Heart left ventricle (tissue), 16 donors: ENCODE data around the gene NOL12. TPM values are rescaled to one million over a fixed set of nuclear protein-coding genes. Genes with fewer than 3 reads are reported as not detected.

Source experiments
- ATAC-seq, 4 donors: fragments of 200-7000 bp; cut with Tn5 transposase; one replicate each; pipeline ENCODE4 v1.9.1; 2020 to 2022; ENCODE audit warnings: moderate library complexity in 4 of 4, mild to moderate bottlenecking in 3 of 4, moderate number of reproducible peaks in 1 of 4
- DNase-seq, 5 donors: peaks; one replicate each; pipeline ENCODE4 v3.0.0-alpha.2; 2020
- H3K27ac ChIP-seq, 12 donors: fragments of 200-600 bp; sonication (generic) in 4 of 12; one replicate each; pipeline versions ENCODE4 v1.5.0 to v1.8.0; 2016 to 2022; ENCODE audit warnings: mild to moderate bottlenecking in 2 of 12
- H3K27me3 ChIP-seq, 9 donors: fragments of 200-600 bp; sonication (generic) in 2 of 9; one replicate each; pipeline versions ENCODE4 v1.5.1 to v1.8.0; 2016 to 2022; ENCODE audit warnings: mild to moderate bottlenecking in 3 of 9
- H3K36me3 ChIP-seq, 9 donors: fragments of 200-600 bp; sonication (generic) in 2 of 9; one replicate each; pipeline versions ENCODE4 v1.5.0 to v1.8.0; 2018 to 2022; ENCODE audit warnings: mild to moderate bottlenecking in 2 of 9
- H3K4me1 ChIP-seq, 12 donors: fragments of 200-600 bp; sonication (generic) in 4 of 12; one replicate each; pipeline versions ENCODE4 v1.5.0 to v1.8.0; 2016 to 2022; ENCODE audit warnings: mild to moderate bottlenecking in 3 of 12
- H3K4me3 ChIP-seq, 12 donors: fragments of 200-600 bp; sonication (generic) in 4 of 12; one replicate each; pipeline versions ENCODE4 v1.5.0 to v1.8.0; 2017 to 2022; ENCODE audit warnings: mild to moderate bottlenecking in 9 of 12, moderate library complexity in 4 of 12
- H3K9me3 ChIP-seq, 12 donors: fragments of 200-600 bp; sonication (generic) in 4 of 12; one replicate each; pipeline versions ENCODE4 v1.5.0 to v1.8.0; 2016 to 2022; ENCODE audit warnings: mild to moderate bottlenecking in 1 of 12
- POLR2A ChIP-seq, 2 donors: fragments of 450-650 bp; IDR thresholded peaks; one replicate each; pipeline ENCODE4 v1.6.1; 2017; ENCODE audit warnings: antibody characterized with exemption in 2 of 2, mild to moderate bottlenecking in 2 of 2, moderate library complexity in 2 of 2
- WGBS, 4 donors: extraction: QIAGEN DNeasy Blood & Tissue Kit in 2 of 4; methylation state at CpG; one replicate each; pipeline versions ENCODE4 v1.1.5 to v1.1.7; 2013 to 2018; 5-methylcytosine and 5-hydroxymethylcytosine counted together
- intact Hi-C, 10 donors: fragments of 100-400 bp; cut with DNase I; formaldehyde crosslinking; loops; one replicate each; pipeline versions ENCODE4 v1.11.1 to v1.14.2; 2022
- polyA plus RNA-seq, 2 donors: library from polyadenylated mRNA; stranded (reverse); fragments of 200-250 nt; gene quantifications; one replicate each; pipeline ENCODE4 v1.2.3, GENCODE V29; 2013
- total RNA-seq, 9 donors: library from RNA; depleted of rRNA in 2 of 9; stranded (reverse); fragments of >200 nt in 2 of 9; fragmentation: NEBNext Ultra II Directional in 3 of 9; extraction: Animal tissue kit (Norgen Biotek cat#: 25700) in 3 of 9; gene quantifications; one replicate each; pipeline versions ENCODE4 v1.1.0 to v1.2.4, GENCODE V29; 2016 to 2023
- TF ChIP-seq, protein P1 (sequence below), 12 donors: fragments of 200-600 bp; sonication (generic) in 4 of 12; IDR thresholded peaks; one replicate each; pipeline versions ENCODE4 v1.5.0 to v1.8.0; 2018 to 2022; ENCODE audit warnings: antibody characterized with exemption in 12 of 12, mild to moderate bottlenecking in 5 of 12
- donor health status: ischemic (EF 13 %, LVEDD 7.1; RV severe dilation, severe dysfunction).
- donor health status: healthy with polysubstance abuse.
- donor health status: DM: no; HTN: yes; CAD: no.
- donor health status: DM: no; HTN: no; CAD: no.
- donor health status: ischemic (EF 25% LVEDD 6.9; RV normal size, moderate dysfunction).
- donor health status: ischemic (EF 25% LVEDD 5.7; RV mildly dilated, moderate dysfunction).
- donor health status: healthy.
- donor health status: DM: yes; HTN: yes; CAD: no.
- donor health status: ischemic (EF 35%, LVEDD 5.7; RV mildly dilated, moderate dysfunction).
- donor health status: nonischemic (EF 11% LVEDD 7.7; RV severe dilation, severe dysfunction).
- donor health status: DM: yes; HTN: yes; CAD: no.
- donor health status: PGD.
- donor health status: ischemic (EF 29% LVEDD 5.4; RV normal size, mild dysfunction).
- donor health status: nonischemic (EF 23%, LVEDD 6.1; RV moderate dilation, normal function).

The NOL12 gene
- total and polyA plus RNA-seq, 11 donors: 8.0 to 29.2 (median 14.3) TPM

DNA sequence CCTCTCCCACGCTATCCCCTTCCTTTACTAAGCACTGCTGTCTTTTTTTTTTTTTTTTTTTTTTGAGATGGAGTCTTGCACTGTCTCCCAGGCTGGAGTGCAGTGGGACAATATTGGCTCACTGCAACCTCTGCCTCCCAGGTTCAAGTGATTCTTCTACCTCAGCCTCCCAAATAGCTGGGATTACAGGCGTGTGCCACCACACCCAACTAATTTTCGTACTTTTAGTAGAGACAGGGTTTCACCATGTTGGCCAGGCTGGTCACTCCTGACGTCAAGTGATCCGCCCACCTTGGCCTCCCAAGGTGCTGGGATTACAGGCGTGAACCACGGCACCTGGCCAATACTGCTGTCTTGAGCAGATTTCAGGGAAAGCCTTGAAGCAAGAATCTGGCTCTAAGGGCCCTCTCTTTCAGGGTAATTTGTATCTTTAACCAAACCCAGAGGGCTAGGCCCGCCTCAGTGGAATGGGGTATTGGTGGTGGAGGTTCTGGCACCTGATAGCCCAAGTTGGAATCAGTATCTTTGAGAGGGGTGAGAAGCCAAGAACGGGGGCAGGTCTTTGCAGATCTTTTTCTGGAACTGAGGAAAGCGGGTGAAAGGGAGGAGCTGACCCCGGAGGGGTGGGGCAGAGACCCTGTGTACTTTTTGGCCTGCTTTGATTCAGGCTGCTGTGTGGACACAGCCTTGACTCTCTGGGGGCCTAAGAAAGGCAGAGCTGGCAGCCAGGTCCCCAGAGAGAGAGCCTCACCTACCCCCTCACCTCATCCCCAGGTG lies 47.7 kb downstream of the NOL12 start:
- TF ChIP-seq POLR2A (IDR thresholded peaks at IDR 0.05): no peak
- TF ChIP-seq, protein P1, sequence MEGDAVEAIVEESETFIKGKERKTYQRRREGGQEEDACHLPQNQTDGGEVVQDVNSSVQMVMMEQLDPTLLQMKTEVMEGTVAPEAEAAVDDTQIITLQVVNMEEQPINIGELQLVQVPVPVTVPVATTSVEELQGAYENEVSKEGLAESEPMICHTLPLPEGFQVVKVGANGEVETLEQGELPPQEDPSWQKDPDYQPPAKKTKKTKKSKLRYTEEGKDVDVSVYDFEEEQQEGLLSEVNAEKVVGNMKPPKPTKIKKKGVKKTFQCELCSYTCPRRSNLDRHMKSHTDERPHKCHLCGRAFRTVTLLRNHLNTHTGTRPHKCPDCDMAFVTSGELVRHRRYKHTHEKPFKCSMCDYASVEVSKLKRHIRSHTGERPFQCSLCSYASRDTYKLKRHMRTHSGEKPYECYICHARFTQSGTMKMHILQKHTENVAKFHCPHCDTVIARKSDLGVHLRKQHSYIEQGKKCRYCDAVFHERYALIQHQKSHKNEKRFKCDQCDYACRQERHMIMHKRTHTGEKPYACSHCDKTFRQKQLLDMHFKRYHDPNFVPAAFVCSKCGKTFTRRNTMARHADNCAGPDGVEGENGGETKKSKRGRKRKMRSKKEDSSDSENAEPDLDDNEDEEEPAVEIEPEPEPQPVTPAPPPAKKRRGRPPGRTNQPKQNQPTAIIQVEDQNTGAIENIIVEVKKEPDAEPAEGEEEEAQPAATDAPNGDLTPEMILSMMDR (IDR thresholded peaks at IDR 0.05): no peak
- WGBS, 4 donors: 88 to 92% (median 90%) methylated on average over 11 of the region's 11 CpGs
- Histone ChIP-seq H3K4me3 (no peak overlapping the region), H3K27ac (no peak overlapping the region), H3K27me3 (no peaks in the 10 kb centered on the region), H3K4me1 (peaks cover 0 to 21% (median under 1%) of the 10 kb centered on the region in 12 donors), H3K9me3 (no peaks in the 10 kb centered on the region), H3K36me3 (no peaks in the 10 kb centered on the region)
- ATAC-seq: no peak
- intact Hi-C loops: loop anchor here in 1 of 10 donors (10.0 kb wide), 1 partner anchor 89 kb away; no protein-coding TSS in a partner anchor
- no peak for DNase-seq

DNA sequence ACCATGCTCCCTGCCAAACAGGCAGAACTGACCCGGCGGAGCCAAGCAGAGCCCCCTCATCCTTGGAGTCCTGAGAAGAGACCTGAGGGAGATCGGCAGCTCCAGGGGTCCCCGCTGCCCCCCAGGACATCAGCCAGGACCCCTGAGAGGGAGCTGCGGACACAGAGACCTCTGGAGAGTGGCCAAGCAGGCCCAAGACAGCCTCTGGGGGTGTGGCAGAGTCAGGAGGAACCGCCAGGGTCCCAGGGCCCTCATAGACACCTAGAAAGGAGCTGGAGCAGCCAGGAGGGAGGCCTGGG lies 48.2 kb downstream of the NOL12 start:
- Histone ChIP-seq H3K36me3 (no peaks in the 10 kb centered on the region), H3K27ac (no peak overlapping the region), H3K9me3 (no peaks in the 10 kb centered on the region), H3K4me1 (peaks cover 0 to 26% (median under 1%) of the 10 kb centered on the region in 12 donors), H3K27me3 (no peaks in the 10 kb centered on the region), H3K4me3 (no peak overlapping the region)
- intact Hi-C loops: loop anchor here in 1 of 10 donors (10.0 kb wide), 1 partner anchor 90 kb away; no protein-coding TSS in a partner anchor
- ATAC-seq: no peak
- WGBS, 4 donors: 91 to 96% (median 94%) methylated on average over 6 of the region's 6 CpGs
- DNase-seq: no peak
- TF ChIP-seq, protein P1 (IDR thresholded peaks at IDR 0.05): no peak
- TF ChIP-seq POLR2A (IDR thresholded peaks at IDR 0.05): no peak

DNA sequence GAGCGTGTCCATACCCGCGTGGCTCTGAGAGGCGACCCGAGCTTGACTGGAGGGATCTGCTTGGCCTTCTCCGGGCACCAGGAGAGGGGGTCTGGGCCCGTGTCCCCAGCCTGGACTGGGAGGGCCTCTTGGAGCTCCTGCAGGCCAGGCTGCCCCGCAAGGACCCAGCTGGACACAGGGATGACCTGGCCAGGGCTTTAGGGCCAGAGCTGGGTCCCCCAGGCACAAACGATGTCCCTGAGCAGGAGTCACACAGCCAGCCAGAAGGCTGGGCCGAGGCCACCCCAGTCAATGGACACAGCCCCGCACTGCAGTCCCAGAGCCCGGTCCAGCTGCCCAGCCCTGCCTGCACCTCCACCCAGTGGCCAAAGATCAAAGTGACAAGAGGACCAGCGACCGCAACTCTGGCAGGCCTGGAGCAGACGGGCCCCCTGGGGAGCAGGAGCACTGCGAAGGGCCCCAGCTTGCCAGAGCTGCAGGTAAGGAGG lies 48.9 kb downstream of the NOL12 start:
- 61 to 69% (median 65%) methylated on average over 14 to 16 of the region's 16 CpGs for WGBS, 4 donors
- Histone ChIP-seq H3K27me3 (no peaks in the 10 kb centered on the region), H3K9me3 (no peaks in the 10 kb centered on the region), H3K4me3 (no peak overlapping the region), H3K4me1 (peaks cover 0 to 29% (median 6%) of the 10 kb centered on the region in 12 donors), H3K36me3 (no peaks in the 10 kb centered on the region), H3K27ac (no peak overlapping the region)
- intact Hi-C loops: loop anchor here in 1 of 10 donors (10.0 kb wide), 1 partner anchor 90 kb away; no protein-coding TSS in a partner anchor
- TF ChIP-seq, protein P1 (IDR thresholded peaks at IDR 0.05): peak; percentile 18 to 49 (median 36)
- no peak for TF ChIP-seq POLR2A (IDR thresholded peaks at IDR 0.05)
- DNase-seq (peak in 2 of 5 donors; percentile 53 to 62), ATAC-seq (peak in 3 of 4 donors; percentile 29 to 44 (median 41))

DNA sequence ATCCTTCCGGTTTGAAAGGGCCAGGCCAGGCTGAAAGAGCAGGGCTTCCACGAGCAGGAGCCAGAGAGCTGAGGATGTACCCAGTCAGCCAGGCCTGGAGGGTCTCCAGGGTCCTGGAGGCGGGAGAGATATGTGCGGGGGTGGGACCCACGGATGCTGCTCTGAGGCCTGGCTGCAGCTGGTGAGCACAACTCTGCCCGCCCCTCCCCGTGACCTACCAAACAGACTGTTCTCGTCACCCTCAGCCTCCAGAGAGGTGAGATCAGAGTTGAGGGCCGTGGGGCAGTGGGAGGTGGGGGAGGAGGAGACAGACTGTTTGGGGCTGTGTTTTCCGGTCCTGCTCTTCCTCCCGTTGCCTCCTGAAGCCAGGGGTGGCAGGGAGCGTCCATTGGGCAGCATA lies 52.9 kb downstream of the NOL12 start:
- ATAC-seq: peak; percentile 63 to 77 (median 76)
- WGBS, 4 donors: 41 to 61% (median 57%) methylated on average over 10 to 12 of the region's 12 CpGs
- Histone ChIP-seq H3K4me3 (peak overlapping the region in 1 of 12 donors; percentile 20), H3K27me3 (no peaks in the 10 kb centered on the region), H3K4me1 (peaks cover 0 to 52% (median 25%) of the 10 kb centered on the region in 12 donors), H3K9me3 (no peaks in the 10 kb centered on the region), H3K27ac (peak overlapping the region in 10 of 12 donors; percentile 30 to 77 (median 60)), H3K36me3 (no peaks in the 10 kb centered on the region)
- DNase-seq: peak; percentile 78 to 90 (median 85)
- intact Hi-C loops: loop anchor here in 1 of 10 donors (10.0 kb wide), 1 partner anchor 94 kb away; no protein-coding TSS in a partner anchor
- TF ChIP-seq, protein P1 (IDR thresholded peaks at IDR 0.05): no peak
- no peak for TF ChIP-seq POLR2A (IDR thresholded peaks at IDR 0.05)
